Keratinocyte (primary cell): Measurements from ENCODE around the gene RALGPS1. TPM values are rescaled to one million over a fixed set of nuclear protein-coding genes. Genes with fewer than 3 reads are reported as not detected.

ENCODE experiments used
- DNase-seq: peaks from one replicate; pipeline ENCODE4 v3.0.0-alpha.2; 2011; ENCODE audit warnings: low read depth, missing footprints, low spot score
- FAIRE-seq: peaks from 2 replicates; lab custom pipeline; 2011; peaks lifted over from hg19 to GRCh38; lab: Jason Lieb, UNC
- H2AFZ ChIP-seq: 2 replicates; pipeline ENCODE4 v1.6.0; 2012; ENCODE audit warnings: low read length, control low read depth, inconsistent platforms; ENCODE audit not compliant: control insufficient read depth
- H3K27ac ChIP-seq: 2 replicates; pipeline ENCODE4 v1.5.1; 2011; ENCODE audit warnings: low read length; ENCODE audit not compliant: control insufficient read depth, insufficient read depth
- H3K27me3 ChIP-seq: 3 replicates; pipeline ENCODE4 v1.6.0; 2011; ENCODE audit warnings: low read length; ENCODE audit not compliant: control insufficient read depth, insufficient read depth; ENCODE audit errors: extremely low read depth
- H3K36me3 ChIP-seq, 2 experiments: 2 replicates in 1 of 2; 3 replicates in 1 of 2; pipeline ENCODE4 v1.5.1; 2011; ENCODE audit warnings: low read length in 2 of 2, mild to moderate bottlenecking in 1 of 2; ENCODE audit not compliant: control insufficient read depth in 2 of 2, insufficient read depth in 2 of 2; ENCODE audit errors: extremely low read depth in 1 of 2
- H3K4me1 ChIP-seq: 3 replicates; pipeline ENCODE4 v1.5.1; 2011; ENCODE audit warnings: low read length; ENCODE audit not compliant: control insufficient read depth, insufficient read depth; ENCODE audit errors: extremely low read depth
- H3K4me2 ChIP-seq: 3 replicates; pipeline ENCODE4 v1.6.0; 2011; ENCODE audit warnings: low read depth, low read length; ENCODE audit not compliant: control insufficient read depth, insufficient read depth; ENCODE audit errors: extremely low read depth
- H3K4me3 ChIP-seq, 3 experiments: fragments of 200-600 bp in 1 of 3; sonication (generic) in 1 of 3; 2 replicates in 2 of 3; 3 replicates in 1 of 3; pipeline ENCODE4 v1.5.1; 2011 to 2016; ENCODE audit warnings: low read length in 3 of 3, mild to moderate bottlenecking in 3 of 3, control low read depth in 2 of 3, inconsistent platforms in 1 of 3, low read depth in 1 of 3, mixed read lengths in 1 of 3, mixed run types in 1 of 3, moderate library complexity in 1 of 3; ENCODE audit not compliant: control insufficient read depth in 2 of 3, insufficient read depth in 2 of 3; ENCODE audit errors: extremely low read depth in 1 of 3
- H3K79me2 ChIP-seq: 2 replicates; pipeline ENCODE4 v1.6.0; 2012; ENCODE audit warnings: low read length; ENCODE audit not compliant: control insufficient read depth, insufficient read depth
- H3K9ac ChIP-seq: 3 replicates; pipeline ENCODE4 v1.6.0; 2011; ENCODE audit warnings: low read length; ENCODE audit not compliant: control insufficient read depth, insufficient read depth; ENCODE audit errors: extremely low read depth
- H3K9me1 ChIP-seq: 3 replicates; pipeline ENCODE4 v1.6.0; 2011; ENCODE audit warnings: low read length; ENCODE audit not compliant: control insufficient read depth, insufficient read depth; ENCODE audit errors: extremely low read depth
- H3K9me3 ChIP-seq: 2 replicates; pipeline ENCODE4 v1.5.1; 2012; ENCODE audit warnings: low read depth, low read length; ENCODE audit not compliant: control insufficient read depth
- H4K20me1 ChIP-seq: 3 replicates; pipeline ENCODE4 v1.6.0; 2011; ENCODE audit warnings: low read length; ENCODE audit not compliant: control insufficient read depth, insufficient read depth; ENCODE audit errors: extremely low read depth
- EZH2 ChIP-seq: IDR thresholded peaks from one replicate; pipeline ENCODE4 v1.6.1; 2012; ENCODE audit warnings: inconsistent platforms, mild to moderate bottlenecking, low read length, moderate library complexity
- dilution Hi-C: fragments of 300-500 bp; cut with MboI; formaldehyde crosslinking; loops from one replicate; pipeline ENCODE4 v1.7.0; 2020; ENCODE audit warnings: low sequenced_read_pairs; ENCODE audit not compliant: extremely low pct_ligation_motif_present
- polyA plus RNA-seq, 5 experiments: library from polyadenylated mRNA; depleted of rRNA in 3 of 5; stranded (reverse) in 3 of 5; stranded (forward) in 1 of 5; unstranded in 1 of 5; fragments of >200 nt; gene quantifications; 1 replicate in 1 of 5; 2 replicates in 3 of 5; 3 replicates in 1 of 5; pipeline versions ENCODE4 v1.2.1 to v1.2.3, GENCODE V29; 2011 to 2012; ENCODE audit warnings: missing spikeins in 2 of 5, low read depth in 1 of 5, low replicate concordance in 1 of 5
- TF ChIP-seq, protein P1 (sequence below), 3 experiments: IDR thresholded peaks in 1 of 3; conservative IDR thresholded peaks in 1 of 3; optimal IDR thresholded peaks in 1 of 3; 2 replicates in 2 of 3; 3 replicates in 1 of 3; pipeline versions ENCODE3 to v1.5.1; 2011; ENCODE audit warnings: low read length in 3 of 3, mild to moderate bottlenecking in 3 of 3, moderate library complexity in 2 of 3, control low read depth in 1 of 3, inconsistent platforms in 1 of 3; ENCODE audit not compliant: insufficient read depth in 2 of 3; ENCODE audit errors: extremely low read depth in 1 of 3

RALGPS1 gene
- polyA plus RNA-seq, 1 donor (not counting 4 experiments of a cell fraction or from before 2014, with no cell fraction given), result 0.56 TPM

DNA sequence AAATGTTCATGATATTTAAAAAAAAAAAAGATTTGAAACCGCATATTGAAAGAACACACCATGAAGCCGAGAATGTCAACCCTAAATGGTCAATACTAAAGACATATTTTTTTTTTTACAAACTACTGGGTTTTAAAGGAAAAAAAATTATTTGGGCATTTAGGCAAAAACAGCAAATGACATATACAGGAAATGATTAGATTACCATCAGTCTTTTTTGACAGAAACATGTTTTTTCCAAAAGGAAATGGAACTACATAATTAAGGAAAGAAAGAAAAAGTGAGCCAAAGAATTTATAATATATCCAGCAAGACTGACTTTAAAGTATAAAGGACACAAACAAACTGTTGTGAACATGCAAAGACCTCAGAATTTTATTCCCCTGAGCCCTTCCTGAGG lies 56.7 kb downstream of the RALGPS1 start:
- dilution Hi-C loops, result no loop called here
- Histone ChIP-seq H3K9ac (no peak overlapping the region), H3K9me1 (no peaks in the 10 kb centered on the region), H3K4me1 (no peaks in the 10 kb centered on the region), H3K4me3 (no peak overlapping the region), H3K4me2 (no peak overlapping the region), H3K27me3 (no peaks in the 10 kb centered on the region), H3K36me3 (no peaks in the 10 kb centered on the region), H3K79me2 (no peaks in the 10 kb centered on the region), H4K20me1 (no peaks in the 10 kb centered on the region), H3K27ac (no peak overlapping the region), H3K9me3 (no peaks in the 10 kb centered on the region), H2AFZ (no peak overlapping the region)
- FAIRE-seq (no peak), DNase-seq (no peak)
- no peak for TF ChIP-seq EZH2
- TF ChIP-seq, protein P1, sequence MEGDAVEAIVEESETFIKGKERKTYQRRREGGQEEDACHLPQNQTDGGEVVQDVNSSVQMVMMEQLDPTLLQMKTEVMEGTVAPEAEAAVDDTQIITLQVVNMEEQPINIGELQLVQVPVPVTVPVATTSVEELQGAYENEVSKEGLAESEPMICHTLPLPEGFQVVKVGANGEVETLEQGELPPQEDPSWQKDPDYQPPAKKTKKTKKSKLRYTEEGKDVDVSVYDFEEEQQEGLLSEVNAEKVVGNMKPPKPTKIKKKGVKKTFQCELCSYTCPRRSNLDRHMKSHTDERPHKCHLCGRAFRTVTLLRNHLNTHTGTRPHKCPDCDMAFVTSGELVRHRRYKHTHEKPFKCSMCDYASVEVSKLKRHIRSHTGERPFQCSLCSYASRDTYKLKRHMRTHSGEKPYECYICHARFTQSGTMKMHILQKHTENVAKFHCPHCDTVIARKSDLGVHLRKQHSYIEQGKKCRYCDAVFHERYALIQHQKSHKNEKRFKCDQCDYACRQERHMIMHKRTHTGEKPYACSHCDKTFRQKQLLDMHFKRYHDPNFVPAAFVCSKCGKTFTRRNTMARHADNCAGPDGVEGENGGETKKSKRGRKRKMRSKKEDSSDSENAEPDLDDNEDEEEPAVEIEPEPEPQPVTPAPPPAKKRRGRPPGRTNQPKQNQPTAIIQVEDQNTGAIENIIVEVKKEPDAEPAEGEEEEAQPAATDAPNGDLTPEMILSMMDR (optimal IDR thresholded peaks at IDR 0.05 in 1 of 3, IDR thresholded peaks at IDR 0.05 in 1 of 3, conservative IDR thresholded peaks at IDR 0.05 in 1 of 3; ENCODE audit: extremely low read depth in 1 of 3, insufficient read depth in 2 of 3, low read length in 3 of 3), result no peak

DNA sequence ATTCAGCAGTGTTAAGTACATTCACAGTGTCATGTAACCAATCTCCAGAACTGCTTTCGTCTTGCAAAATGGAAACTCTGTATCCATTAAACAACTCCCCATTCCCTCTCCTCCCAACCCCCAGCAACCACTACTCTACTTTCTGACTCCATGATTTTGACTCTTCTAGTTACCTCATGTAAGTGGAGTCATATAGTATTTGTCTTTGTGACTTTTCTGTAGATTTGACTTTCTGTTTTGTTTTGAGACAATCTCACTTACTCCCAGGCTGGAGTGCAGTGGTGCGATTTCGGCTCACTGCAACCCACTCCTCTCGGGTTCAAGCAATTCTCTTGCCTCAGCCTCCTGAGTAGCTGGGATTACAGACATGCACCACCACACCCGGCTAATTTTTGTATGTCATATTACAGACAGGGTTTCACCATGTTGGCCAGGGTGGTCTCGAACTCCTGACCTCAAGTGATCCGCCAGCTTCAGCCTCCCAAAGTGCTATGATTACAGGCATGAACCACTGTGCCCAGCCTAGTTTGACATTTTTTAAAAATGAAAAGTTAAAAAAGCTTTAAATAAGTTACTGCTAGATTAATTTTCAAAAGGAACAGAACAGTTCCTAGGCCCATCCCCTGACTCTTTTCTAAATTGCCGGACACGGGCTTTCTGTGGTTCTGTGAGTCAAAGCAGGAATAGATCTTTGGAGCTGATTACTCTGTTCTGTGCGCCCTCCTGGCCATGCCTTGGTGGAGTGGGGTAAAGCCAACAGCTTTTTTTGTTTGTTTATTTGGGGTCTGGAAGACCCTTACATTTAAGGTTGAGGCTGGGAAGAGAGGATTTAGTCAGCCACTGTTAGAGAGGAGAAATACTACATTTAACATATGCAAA lies 59.3 kb downstream of the RALGPS1 start:
- dilution Hi-C loops, result no loop called here

More for the DNA sequence above, 59.3 kb downstream of the RALGPS1 start:
- H3K4me3 ChIP-seq, result no peak overlapping the region
- no peak overlapping the region for H3K27ac ChIP-seq
- H2AFZ ChIP-seq, result no peak overlapping the region
- H3K36me3 ChIP-seq, result no peaks in the 10 kb centered on the region
- H3K4me2 ChIP-seq, result no peak overlapping the region
- no peak for TF ChIP-seq EZH2
- TF ChIP-seq, protein P1 (optimal IDR thresholded peaks at IDR 0.05 in 1 of 3, IDR thresholded peaks at IDR 0.05 in 1 of 3, conservative IDR thresholded peaks at IDR 0.05 in 1 of 3; ENCODE audit: extremely low read depth in 1 of 3, insufficient read depth in 2 of 3, low read length in 3 of 3), result no peak
- DNase-seq (no peak), FAIRE-seq (no peak)
- no peaks in the 10 kb centered on the region for H3K9me3 ChIP-seq
- H3K9ac ChIP-seq, result no peak overlapping the region
- no peaks in the 10 kb centered on the region for H3K79me2 ChIP-seq
- H3K27me3 ChIP-seq, result no peaks in the 10 kb centered on the region
- H3K9me1 ChIP-seq, result no peaks in the 10 kb centered on the region
- no peaks in the 10 kb centered on the region for H4K20me1 ChIP-seq
- H3K4me1 ChIP-seq, result peaks cover 2% of the 10 kb centered on the region
